DND-41 (cell line): ENCODE results near the gene CREG2.

ENCODE experiments used
- ATAC-seq: fragments of 200-7000 bp; cut with Tn5 transposase; 3 replicates; pipeline ENCODE4 v1.9.1; 2021; ENCODE audit warnings: low read depth; ENCODE audit not compliant: insufficient read depth
- DNase-seq: peaks from one replicate; pipeline ENCODE4 v3.0.0-alpha.2; 2020
- H2AFZ ChIP-seq: 2 replicates; pipeline ENCODE4 v1.6.0; 2012; ENCODE audit warnings: low read depth, low read length
- H3K27ac ChIP-seq: 2 replicates; pipeline ENCODE4 v1.5.1; 2012; ENCODE audit warnings: low read length, inconsistent platforms
- H3K27me3 ChIP-seq: fragments of 200-600 bp; sonication (generic); 2 replicates; pipeline ENCODE4 v1.6.0; 2012; ENCODE audit warnings: low read length, mild to moderate bottlenecking, inconsistent platforms; ENCODE audit not compliant: insufficient read depth, poor library complexity
- H3K36me3 ChIP-seq: 2 replicates; pipeline ENCODE4 v1.5.1; 2012; ENCODE audit warnings: low read length, inconsistent platforms; ENCODE audit not compliant: insufficient read depth
- H3K4me1 ChIP-seq: 2 replicates; pipeline ENCODE4 v1.5.1; 2012; ENCODE audit warnings: mild to moderate bottlenecking, low read length; ENCODE audit not compliant: insufficient read depth
- H3K4me2 ChIP-seq: 2 replicates; pipeline ENCODE4 v1.6.0; 2012; ENCODE audit warnings: mild to moderate bottlenecking, moderate library complexity, low read length, inconsistent platforms; ENCODE audit not compliant: insufficient read depth
- H3K4me3 ChIP-seq, 2 experiments: fragments of 200-600 bp in 1 of 2; shearing (Covaris generic) in 1 of 2; 2 replicates each; pipeline ENCODE4 v1.5.1; 2012 to 2016; ENCODE audit warnings: inconsistent platforms in 2 of 2, low read length in 2 of 2, mild to moderate bottlenecking in 2 of 2, low read depth in 1 of 2, moderate library complexity in 1 of 2
- H3K79me2 ChIP-seq: 2 replicates; pipeline ENCODE4 v1.6.0; 2012; ENCODE audit warnings: low read length, inconsistent platforms; ENCODE audit not compliant: insufficient read depth
- H3K9ac ChIP-seq: 2 replicates; pipeline ENCODE4 v1.6.0; 2012; ENCODE audit warnings: low read depth, mild to moderate bottlenecking, inconsistent platforms, low read length, moderate library complexity
- H3K9me3 ChIP-seq: 2 replicates; pipeline ENCODE4 v1.5.1; 2012; ENCODE audit warnings: low read length, moderate library complexity, mild to moderate bottlenecking, inconsistent platforms; ENCODE audit not compliant: insufficient read depth, severe bottlenecking
- H4K20me1 ChIP-seq: 2 replicates; pipeline ENCODE4 v1.6.0; 2012; ENCODE audit warnings: low read length; ENCODE audit not compliant: insufficient read depth
- EZH2 ChIP-seq: IDR thresholded peaks from 3 replicates; pipeline ENCODE4 v1.6.1; 2012; ENCODE audit warnings: borderline replicate concordance, low read depth, mild to moderate bottlenecking, moderate library complexity, low read length, inconsistent platforms; ENCODE audit not compliant: severe bottlenecking
- TF ChIP-seq, protein P1 (sequence below): IDR thresholded peaks from 2 replicates; pipeline ENCODE4 v1.5.1; 2012; ENCODE audit warnings: borderline replicate concordance, low read length, moderate library complexity, mild to moderate bottlenecking; ENCODE audit not compliant: poor library complexity, severe bottlenecking; ENCODE audit errors: extremely low read depth

CREG2 gene

GRCh38 chr2:101427240-101427639, 39.9 kb upstream of the CREG2 start:
- no peak overlapping the region for H3K4me2 ChIP-seq
- H3K9ac ChIP-seq, result no peak overlapping the region
- no peak overlapping the region for H3K4me3 ChIP-seq
- ATAC-seq, result no peak
- H2AFZ ChIP-seq, result no peak overlapping the region
- no peak for DNase-seq
- H3K9me3 ChIP-seq, result peaks cover 2% of the 10 kb centered on the region
- no peaks in the 10 kb centered on the region for H3K79me2 ChIP-seq
- H4K20me1 ChIP-seq, result no peaks in the 10 kb centered on the region
- no peak overlapping the region for H3K27ac ChIP-seq
- no peaks in the 10 kb centered on the region for H3K27me3 ChIP-seq
- H3K4me1 ChIP-seq, result no peaks in the 10 kb centered on the region
- peaks cover 22% of the 10 kb centered on the region; the same call in 1 of the 2 replicates for H3K36me3 ChIP-seq
- TF ChIP-seq EZH2, result no peak
- TF ChIP-seq, protein P1, sequence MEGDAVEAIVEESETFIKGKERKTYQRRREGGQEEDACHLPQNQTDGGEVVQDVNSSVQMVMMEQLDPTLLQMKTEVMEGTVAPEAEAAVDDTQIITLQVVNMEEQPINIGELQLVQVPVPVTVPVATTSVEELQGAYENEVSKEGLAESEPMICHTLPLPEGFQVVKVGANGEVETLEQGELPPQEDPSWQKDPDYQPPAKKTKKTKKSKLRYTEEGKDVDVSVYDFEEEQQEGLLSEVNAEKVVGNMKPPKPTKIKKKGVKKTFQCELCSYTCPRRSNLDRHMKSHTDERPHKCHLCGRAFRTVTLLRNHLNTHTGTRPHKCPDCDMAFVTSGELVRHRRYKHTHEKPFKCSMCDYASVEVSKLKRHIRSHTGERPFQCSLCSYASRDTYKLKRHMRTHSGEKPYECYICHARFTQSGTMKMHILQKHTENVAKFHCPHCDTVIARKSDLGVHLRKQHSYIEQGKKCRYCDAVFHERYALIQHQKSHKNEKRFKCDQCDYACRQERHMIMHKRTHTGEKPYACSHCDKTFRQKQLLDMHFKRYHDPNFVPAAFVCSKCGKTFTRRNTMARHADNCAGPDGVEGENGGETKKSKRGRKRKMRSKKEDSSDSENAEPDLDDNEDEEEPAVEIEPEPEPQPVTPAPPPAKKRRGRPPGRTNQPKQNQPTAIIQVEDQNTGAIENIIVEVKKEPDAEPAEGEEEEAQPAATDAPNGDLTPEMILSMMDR, result no peak

GRCh38 chr2:101426822-101427221, 39.5 kb upstream of the CREG2 start:
- no peaks in the 10 kb centered on the region for H3K27me3 ChIP-seq
- no peak overlapping the region for H3K4me2 ChIP-seq
- ATAC-seq, result no peak
- H3K36me3 ChIP-seq, result peaks cover 22% of the 10 kb centered on the region; the same call in 1 of the 2 replicates
- H4K20me1 ChIP-seq, result no peaks in the 10 kb centered on the region
- peaks cover 2% of the 10 kb centered on the region for H3K9me3 ChIP-seq
- no peak for DNase-seq
- no peaks in the 10 kb centered on the region for H3K79me2 ChIP-seq
- H3K4me3 ChIP-seq, result no peak overlapping the region
- no peak overlapping the region for H3K27ac ChIP-seq
- no peaks in the 10 kb centered on the region for H3K4me1 ChIP-seq
- TF ChIP-seq, protein P1, result no peak
- TF ChIP-seq EZH2, result no peak
- H2AFZ ChIP-seq, result no peak overlapping the region
- no peak overlapping the region for H3K9ac ChIP-seq

GRCh38 chr2:101420623-101421022, 33.3 kb upstream of the CREG2 start:
- Histone ChIP-seq H3K27ac (no peak overlapping the region), H3K79me2 (no peaks in the 10 kb centered on the region), H3K36me3 (peaks cover 9% of the 10 kb centered on the region; the same call in 1 of the 2 replicates), H3K9me3 (peaks cover 2% of the 10 kb centered on the region), H3K4me1 (no peaks in the 10 kb centered on the region), H4K20me1 (no peaks in the 10 kb centered on the region), H3K9ac (no peak overlapping the region), H3K4me2 (no peak overlapping the region), H3K4me3 (no peak overlapping the region), H2AFZ (no peak overlapping the region), H3K27me3 (no peaks in the 10 kb centered on the region)
- DNase-seq, result no peak
- ATAC-seq, result no peak
- TF ChIP-seq EZH2, result no peak
- TF ChIP-seq, protein P1, result no peak
